ENCODE measurements around the gene SCAANT1. TPM values are rescaled to one million over a fixed set of nuclear protein-coding genes. Genes with fewer than 3 reads are reported as not detected.

The SCAANT1 gene
- total RNA-seq, 1 experiment from 2014 or later, result not detected

- H4K5ac ChIP-seq (ENCODE audit: insufficient read length, low read depth, low read length), result no peak overlapping the region
These were observed 34.3 kb downstream of the SCAANT1 start for GRCh38 chr3:63877737-63878393.

More at GRCh38 chr3:63877737-63878393, 34.3 kb downstream of the SCAANT1 start:
- Histone ChIP-seq H3K18ac (ENCODE audit: insufficient read length, low read depth, low read length) (no peak overlapping the region), H4K20me1 (ENCODE audit: control insufficient read depth, insufficient read depth, insufficient read length) (no peaks in the 10 kb centered on the region), H3K27ac (ENCODE audit: insufficient read length, low read depth, low read length) (no peak overlapping the region), H3K9ac (ENCODE audit: extremely low read depth, insufficient read length, low read length) (no peak overlapping the region), H3K79me1 (ENCODE audit: insufficient read depth, low read depth, low read length, poor library complexity, severe bottlenecking) (peaks cover 4% of the 10 kb centered on the region), H3K4ac (ENCODE audit: low read depth, low read length) (no peak overlapping the region), H2AFZ (ENCODE audit: low read length) (no peak overlapping the region), H3K4me1 (ENCODE audit: insufficient read depth, low read length) (peaks cover 7% of the 10 kb centered on the region; the same call in 1 of the 2 replicates), H3T11ph (ENCODE audit: low read length) (no peak overlapping the region), H2BK120ac (ENCODE audit: low read depth, low read length, poor library complexity, severe bottlenecking) (no peak overlapping the region), H3K23ac (ENCODE audit: insufficient read length, low read depth, low read length) (no peak overlapping the region), H2BK12ac (ENCODE audit: insufficient read length, low read depth, low read length) (no peak overlapping the region), H2AK5ac (ENCODE audit: insufficient read length, low read length) (no peak overlapping the region), H3K79me2 (ENCODE audit: insufficient read depth, low read length) (0 out of 2 replicates have a peak, but pooled peaks cover 1% of the 10 kb centered on the region), H2BK5ac (ENCODE audit: insufficient read length, low read length) (no peak overlapping the region), H3K9me3 (ENCODE audit: control insufficient read depth, low read depth, low read length) (no peaks in the 10 kb centered on the region), H3K56ac (ENCODE audit: insufficient read length, low read depth, low read length) (no peak overlapping the region), H2BK15ac (ENCODE audit: low read depth, low read length) (no peak overlapping the region), H2BK20ac (ENCODE audit: low read depth, low read length, poor library complexity, severe bottlenecking) (no peak overlapping the region), H3K23me2 (ENCODE audit: insufficient read length, low read depth, low read length, poor library complexity, severe bottlenecking) (no peaks in the 10 kb centered on the region), H3K27me3 (ENCODE audit: insufficient read depth, low read length) (no peaks in the 10 kb centered on the region), H4K91ac (ENCODE audit: insufficient read length, low read depth, low read length) (no peak overlapping the region), H3K4me2 (ENCODE audit: insufficient read depth, insufficient read length, low read length) (no peak overlapping the region), H3K14ac (ENCODE audit: insufficient read depth, low read length) (no peak overlapping the region), H4K8ac (replicated peaks; ENCODE audit: insufficient read length, low read depth, low read length) (no peak overlapping the region)
- no CpG with 5 or more reads among the region's 3 CpGs for WGBS (ENCODE audit: extremely low coverage, insufficient read length, low lambda C conversion rate)
- Mint-ChIP-seq H3K27ac (peak overlapping the region in 1 of 3 experiments; percentile 64; a peak in 2 of 7 replicates), H3K4me1 (peaks cover 17 to 25% of the 10 kb centered on the region in 2 experiments), H3K4me3 (no peak overlapping the region), H3K27me3 (ENCODE audit: low read depth) (no peaks in the 10 kb centered on the region), H3K36me3 (ENCODE audit: insufficient read depth in 1 of 3, low read depth in 3 of 3) (no peaks in the 10 kb centered on the region), H3K9me3 (no peaks in the 10 kb centered on the region)
- DNase-seq, result no peak
- TF ChIP-seq, protein P1, sequence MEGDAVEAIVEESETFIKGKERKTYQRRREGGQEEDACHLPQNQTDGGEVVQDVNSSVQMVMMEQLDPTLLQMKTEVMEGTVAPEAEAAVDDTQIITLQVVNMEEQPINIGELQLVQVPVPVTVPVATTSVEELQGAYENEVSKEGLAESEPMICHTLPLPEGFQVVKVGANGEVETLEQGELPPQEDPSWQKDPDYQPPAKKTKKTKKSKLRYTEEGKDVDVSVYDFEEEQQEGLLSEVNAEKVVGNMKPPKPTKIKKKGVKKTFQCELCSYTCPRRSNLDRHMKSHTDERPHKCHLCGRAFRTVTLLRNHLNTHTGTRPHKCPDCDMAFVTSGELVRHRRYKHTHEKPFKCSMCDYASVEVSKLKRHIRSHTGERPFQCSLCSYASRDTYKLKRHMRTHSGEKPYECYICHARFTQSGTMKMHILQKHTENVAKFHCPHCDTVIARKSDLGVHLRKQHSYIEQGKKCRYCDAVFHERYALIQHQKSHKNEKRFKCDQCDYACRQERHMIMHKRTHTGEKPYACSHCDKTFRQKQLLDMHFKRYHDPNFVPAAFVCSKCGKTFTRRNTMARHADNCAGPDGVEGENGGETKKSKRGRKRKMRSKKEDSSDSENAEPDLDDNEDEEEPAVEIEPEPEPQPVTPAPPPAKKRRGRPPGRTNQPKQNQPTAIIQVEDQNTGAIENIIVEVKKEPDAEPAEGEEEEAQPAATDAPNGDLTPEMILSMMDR (conservative IDR thresholded peaks at IDR 0.05), result no peak

All from H9 (cell line).